GOT3 (cell line): ENCODE results near the gene RINL.

ENCODE experiments used
- DNase-seq: peaks from one replicate; lab custom pipeline; 2025; ENCODE audit warnings: mixed read lengths; lab: John Stamatoyannopoulos, UW

Gene RINL

GRCh38 chr19:38877781-38878574 lies at the start of gene RINL:
TSS of gene RINL (minus strand) at chr19:38878275. CDS start at chr19:38876742, 1,533 bp downstream.
- no peak for DNase-seq

GRCh38 chr19:38924388-38924787 lies 46.3 kb upstream of the RINL start:
- no peak for DNase-seq

- no peak for DNase-seq
Observed at GRCh38 chr19:38922482-38922881, 44.4 kb upstream of the RINL start.

GRCh38 chr19:38921420-38922274 lies 43.6 kb upstream of the RINL start:
- DNase-seq: no peak

- no peak for DNase-seq
Observed at GRCh38 chr19:38920602-38921419, 42.7 kb upstream of the RINL start.

GRCh38 chr19:38919837-38920601 lies 41.9 kb upstream of the RINL start:
- no peak for DNase-seq

- no peak for DNase-seq
Observed at GRCh38 chr19:38918526-38918925, 40.5 kb upstream of the RINL start.

- no peak for DNase-seq
Observed at GRCh38 chr19:38917921-38918491, 39.9 kb upstream of the RINL start.

- DNase-seq: no peak
Observed at GRCh38 chr19:38917516-38917915, 39.4 kb upstream of the RINL start.

GRCh38 chr19:38915329-38916321 lies 37.5 kb upstream of the RINL start:
- DNase-seq: no peak

GRCh38 chr19:38913958-38914357 lies 35.9 kb upstream of the RINL start:
- no peak for DNase-seq

GRCh38 chr19:38912600-38913514 lies 34.8 kb upstream of the RINL start:
- no peak for DNase-seq

- DNase-seq: no peak
Observed at GRCh38 chr19:38911388-38912001, 33.4 kb upstream of the RINL start.

GRCh38 chr19:38910488-38910887 lies 32.4 kb upstream of the RINL start:
- DNase-seq: no peak

GRCh38 chr19:38908911-38909310 lies 30.8 kb upstream of the RINL start:
- no peak for DNase-seq

GRCh38 chr19:38907670-38908069 lies 29.6 kb upstream of the RINL start:
- no peak for DNase-seq

- no peak for DNase-seq
Observed at GRCh38 chr19:38907227-38907626, 29.2 kb upstream of the RINL start.

- no peak for DNase-seq
Observed at GRCh38 chr19:38905620-38906019, 27.5 kb upstream of the RINL start.
